Raji (cell line): ENCODE results near the gene CENPP.

Experiments
- POLR2A ChIP-seq: IDR thresholded peaks from 2 replicates; pipeline ENCODE4 v1.6.1; 2011; ENCODE audit warnings: low read depth, low read length, control low read depth; ENCODE audit not compliant: insufficient read depth

CENPP gene

DNA sequence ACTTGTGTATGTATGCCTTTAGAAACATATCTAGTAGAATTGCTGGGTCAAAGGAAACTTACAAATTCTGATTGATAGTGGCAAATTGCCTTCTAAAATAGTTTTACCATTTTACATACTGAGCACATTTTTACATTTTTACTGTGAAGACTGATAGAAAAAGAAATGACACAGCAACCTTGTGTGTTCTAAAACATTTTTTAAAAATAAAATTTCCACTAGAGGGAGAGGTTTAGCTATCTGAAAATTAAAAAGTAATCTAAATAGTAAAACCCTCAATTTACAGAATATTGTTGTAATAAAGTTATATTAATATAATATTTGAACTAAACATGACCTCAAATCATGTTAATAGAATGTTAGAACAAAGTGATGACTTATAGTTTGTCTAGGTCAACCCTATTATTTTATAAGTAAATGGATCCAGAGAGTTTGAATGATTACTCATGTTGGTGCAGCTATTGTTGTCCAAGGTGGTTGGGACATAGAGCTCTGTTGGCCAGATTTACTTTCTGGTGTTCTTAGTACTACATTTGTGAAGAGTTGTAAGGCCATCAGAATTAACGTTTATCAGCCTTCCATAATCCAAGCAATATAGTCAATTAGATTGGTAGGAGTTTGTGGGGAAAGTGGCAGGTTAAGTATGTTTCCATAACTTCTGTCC lies 17.2 kb downstream of the CENPP start:
- TF ChIP-seq POLR2A: no peak

DNA sequence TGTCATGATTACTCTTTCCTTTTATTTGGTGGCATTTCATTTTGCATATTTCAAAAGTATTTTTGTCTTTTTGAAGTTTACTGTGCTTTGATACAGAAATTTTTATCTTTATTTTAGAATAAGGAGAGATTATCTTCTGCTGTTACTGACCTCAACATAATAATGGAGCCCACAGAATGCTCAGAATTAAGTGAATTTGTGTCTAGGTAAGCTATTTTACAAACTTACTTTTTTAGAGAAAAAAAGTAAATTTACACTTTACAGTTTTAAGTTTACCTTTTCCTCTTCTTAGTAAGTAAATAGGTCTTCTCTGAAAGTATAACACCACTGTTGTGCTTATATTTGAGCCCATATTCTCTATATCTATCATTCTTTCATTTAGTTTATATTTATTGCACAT lies 19.8 kb downstream of the CENPP start:
- no peak for TF ChIP-seq POLR2A

DNA sequence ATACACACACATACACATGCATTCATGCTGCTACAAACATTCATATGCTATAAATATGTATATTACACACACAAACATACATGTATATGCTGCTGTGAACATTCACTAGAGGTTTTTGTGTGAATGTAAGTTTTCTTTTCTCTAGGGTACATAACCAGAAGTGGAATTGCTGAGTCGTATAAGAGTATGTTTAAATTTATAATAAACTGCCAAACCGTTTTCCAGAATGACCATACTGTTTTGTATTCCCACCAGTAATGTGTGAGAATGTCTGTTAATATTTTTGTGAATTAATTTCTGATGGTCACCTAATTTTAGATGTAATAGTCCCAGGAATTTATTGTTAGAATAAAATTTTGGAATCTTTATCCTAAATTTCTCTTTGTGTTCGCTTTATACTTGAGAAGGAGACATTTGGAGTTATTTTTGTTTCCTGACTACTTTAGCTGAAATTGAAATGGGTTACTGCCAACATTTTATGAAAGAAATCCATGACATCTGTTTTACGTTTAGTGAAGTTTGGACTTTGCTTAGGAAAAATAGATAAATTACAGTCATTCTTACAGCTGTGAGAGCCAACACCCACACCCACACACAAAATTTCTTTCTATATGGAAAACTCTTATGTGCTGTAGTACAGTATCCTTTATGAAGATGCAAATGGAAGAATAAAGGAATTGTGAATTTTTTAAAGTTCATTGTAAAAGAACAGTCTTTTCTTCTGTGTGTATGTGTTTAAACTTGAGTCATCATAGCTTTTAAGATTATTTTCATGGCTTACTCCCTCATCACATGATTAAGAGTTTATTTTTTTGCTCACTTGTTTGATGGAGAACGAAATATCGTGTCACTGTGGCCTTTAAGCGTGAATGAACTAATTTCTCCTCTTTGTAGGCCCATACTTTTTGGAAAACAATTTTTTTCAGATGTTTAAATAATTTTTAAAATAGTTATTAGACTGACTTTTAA lies 24.3 kb downstream of the CENPP start:
- no peak for TF ChIP-seq POLR2A

DNA sequence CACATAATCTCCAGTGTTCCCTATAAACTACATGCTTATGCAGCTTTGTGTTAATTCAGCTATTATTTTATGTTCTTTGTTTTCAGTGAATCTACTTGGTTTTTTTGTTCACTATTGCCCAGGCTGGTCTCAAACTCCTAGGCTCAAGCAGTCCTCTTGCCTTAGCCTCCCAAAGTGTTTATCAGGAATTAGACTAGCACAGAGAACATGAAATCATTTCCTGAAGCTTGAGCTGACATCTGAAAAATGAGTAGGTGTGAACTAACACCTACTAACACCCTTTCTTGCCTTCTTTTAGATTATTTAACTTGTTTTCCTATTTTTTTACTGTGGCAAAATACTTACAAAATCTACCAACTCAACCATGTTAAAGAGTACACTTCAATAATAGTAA lies 25.0 kb downstream of the CENPP start:
- TF ChIP-seq POLR2A: no peak

DNA sequence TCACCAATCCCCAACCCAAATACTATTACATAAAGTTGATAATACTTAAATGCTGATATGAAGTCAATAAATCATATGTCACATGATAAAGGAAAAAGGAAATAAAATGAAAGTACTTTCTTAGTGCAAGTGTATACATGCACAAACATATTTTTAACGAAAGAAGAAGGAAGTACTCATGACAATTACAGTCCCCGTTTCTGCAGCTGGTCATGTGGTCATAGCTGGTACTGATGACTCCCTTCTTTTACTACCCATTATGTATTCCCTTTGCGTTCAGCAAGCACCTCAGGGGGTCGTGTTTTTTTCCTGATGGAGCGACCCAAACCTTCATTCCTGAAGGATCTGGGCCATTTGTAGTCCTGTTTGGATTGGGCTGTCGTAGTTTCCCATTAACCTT lies 27.3 kb downstream of the CENPP start:
- TF ChIP-seq POLR2A: no peak

DNA sequence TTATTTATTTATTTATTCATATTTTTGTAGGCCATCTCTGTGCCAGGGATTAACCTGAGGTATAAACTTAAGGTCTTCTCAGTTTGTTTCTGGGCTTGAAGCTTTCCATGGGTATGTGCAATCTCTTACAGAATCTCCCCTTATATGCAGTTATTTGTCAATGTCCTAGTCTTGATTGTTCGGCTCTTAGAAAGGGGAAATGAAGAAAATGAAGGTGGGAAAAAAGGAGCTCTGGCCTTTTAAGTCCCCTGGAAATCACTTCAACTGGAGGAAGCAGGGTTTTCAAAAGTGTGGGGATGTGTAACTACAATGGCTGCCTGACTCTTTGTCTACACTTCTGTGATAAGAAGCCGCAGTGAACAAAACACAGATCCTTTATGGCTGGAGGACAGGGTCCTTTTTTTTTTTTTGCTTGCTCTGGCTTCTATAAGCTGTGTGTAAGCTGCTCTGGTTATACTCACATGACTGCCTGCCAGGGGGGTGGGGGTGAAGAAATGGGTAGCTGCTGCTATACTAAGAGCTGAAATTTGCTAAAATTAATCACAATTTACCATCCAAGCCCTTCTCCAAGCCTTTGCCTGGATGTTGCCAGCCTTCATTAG lies 33.7 kb downstream of the CENPP start:
- TF ChIP-seq POLR2A: no peak

DNA sequence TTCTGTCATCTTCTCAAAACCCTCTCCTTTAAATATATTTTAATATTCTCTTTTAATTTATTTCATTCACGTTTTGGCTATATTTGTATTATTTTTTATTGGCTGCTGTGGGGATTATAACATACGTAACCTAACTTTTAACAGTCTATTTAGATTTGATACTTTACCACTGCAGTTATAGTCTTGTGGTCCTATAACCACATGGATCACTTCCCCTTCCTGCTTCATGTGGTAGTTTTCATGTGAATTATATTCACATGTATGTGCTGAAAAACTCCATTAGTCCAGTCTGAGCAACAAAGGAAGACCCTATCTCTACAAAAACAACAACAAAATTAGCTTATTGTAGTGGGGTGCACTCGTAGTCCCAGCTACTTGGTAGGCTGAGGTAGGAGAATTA lies 34.3 kb downstream of the CENPP start:
- TF ChIP-seq POLR2A: no peak

DNA sequence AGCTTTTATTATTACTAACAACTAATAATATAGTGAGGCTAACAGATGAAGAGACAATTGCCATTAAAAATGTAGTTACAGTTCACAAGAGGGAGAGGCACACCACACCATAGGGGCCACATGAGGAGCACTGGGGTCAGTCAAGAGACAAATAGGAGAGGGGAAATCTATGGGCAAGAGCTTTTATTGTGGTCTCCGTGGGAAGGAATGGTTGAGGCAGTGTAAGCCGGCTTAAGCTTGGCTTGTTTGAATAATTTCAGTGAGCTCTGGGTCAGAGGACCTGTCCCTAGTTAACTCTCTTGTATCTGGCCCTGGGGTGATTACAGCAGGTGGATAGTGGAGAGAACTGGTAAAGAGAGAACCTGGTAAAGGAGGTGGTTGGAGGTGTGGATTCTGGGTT lies 43.3 kb downstream of the CENPP start:
- TF ChIP-seq POLR2A: no peak

DNA sequence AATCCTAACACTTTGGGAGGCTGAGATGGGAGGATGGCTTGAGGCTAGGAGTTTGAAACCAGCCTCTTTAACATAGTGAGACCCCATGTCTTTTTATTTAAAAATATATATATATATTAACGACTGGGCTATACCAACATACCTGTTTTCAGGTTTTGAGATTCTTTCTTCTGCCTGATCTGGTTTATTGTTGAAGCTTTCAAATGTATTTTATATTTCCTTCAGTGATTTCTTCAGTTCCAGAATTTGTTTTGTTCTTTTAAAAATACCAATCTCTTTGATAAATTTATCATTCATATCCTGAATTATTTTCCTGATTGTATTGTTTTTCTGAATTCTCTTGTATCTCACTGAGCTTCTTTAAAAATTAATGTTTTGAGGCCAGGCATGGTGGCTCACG lies 47.4 kb downstream of the CENPP start:
- no peak for TF ChIP-seq POLR2A

DNA sequence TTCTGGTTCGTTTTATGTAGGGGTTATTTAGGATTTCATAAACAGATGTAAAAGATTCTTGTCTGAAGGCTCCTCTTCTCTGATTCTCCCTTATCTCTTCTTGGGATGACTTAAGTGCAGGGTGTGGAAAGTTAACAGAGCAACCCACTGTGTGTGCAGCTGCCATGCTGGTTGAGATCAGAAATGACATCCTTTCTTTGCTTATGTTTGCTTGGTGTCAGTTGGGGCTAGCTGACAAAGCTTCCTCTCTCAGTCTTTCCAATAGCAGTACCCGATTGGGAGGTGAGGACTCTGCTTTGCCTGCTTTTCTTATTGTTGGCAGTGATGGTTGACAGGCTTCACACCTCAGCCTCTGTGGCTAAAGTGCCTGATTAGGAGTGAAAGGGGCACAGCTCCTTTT lies 52.1 kb downstream of the CENPP start:
- no peak for TF ChIP-seq POLR2A

DNA sequence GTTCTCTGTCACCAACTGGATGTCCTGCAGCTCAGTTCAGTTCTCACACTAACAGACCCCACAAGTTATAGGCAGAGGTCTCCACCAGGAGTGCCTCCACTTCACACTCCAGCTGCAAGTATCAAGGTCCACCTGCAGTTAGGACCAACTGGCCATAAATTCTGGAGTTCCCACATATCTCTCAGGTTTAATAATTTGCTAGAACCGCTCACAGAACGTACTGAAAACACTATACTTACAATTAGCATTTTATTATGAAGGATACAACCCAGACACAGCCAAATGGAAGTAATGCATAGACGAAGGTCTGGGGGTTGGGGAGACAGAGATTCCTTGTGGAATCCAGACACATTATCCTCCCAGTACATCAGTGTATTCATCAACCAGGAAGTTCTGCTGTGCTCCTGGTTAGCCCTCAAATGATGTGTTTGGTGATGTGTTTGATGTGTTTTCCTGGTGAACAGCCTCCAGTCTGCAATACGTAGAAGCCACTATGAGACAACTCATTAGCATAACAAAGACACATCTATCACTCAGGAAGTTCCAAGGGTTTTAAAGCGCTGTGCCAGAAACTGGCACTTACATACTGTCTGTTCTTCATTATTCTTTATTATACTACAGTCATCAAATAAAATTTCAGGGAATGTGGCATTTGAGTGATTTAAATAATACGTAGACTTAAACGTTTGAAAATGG lies 53.3 kb downstream of the CENPP start:
- no peak for TF ChIP-seq POLR2A

DNA sequence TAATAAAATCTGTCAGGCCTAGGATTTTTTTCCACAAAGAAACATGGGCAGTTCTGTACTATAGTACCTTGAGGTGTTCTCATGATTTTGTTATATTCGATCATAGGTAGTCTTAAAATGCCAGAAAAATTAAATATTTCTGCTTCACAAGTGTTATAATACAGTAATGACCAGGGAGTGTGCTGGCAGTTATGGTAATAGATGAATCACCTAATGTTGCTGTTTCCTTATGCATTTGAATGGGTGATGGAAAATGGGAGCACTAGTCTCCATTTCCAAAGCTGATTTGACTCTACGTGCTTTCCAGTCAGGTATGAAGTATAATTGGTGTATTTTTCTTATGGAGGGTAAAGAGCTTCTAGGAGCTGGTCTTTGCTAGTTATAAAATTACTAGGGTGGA lies 54.9 kb downstream of the CENPP start:
- no peak for TF ChIP-seq POLR2A

DNA sequence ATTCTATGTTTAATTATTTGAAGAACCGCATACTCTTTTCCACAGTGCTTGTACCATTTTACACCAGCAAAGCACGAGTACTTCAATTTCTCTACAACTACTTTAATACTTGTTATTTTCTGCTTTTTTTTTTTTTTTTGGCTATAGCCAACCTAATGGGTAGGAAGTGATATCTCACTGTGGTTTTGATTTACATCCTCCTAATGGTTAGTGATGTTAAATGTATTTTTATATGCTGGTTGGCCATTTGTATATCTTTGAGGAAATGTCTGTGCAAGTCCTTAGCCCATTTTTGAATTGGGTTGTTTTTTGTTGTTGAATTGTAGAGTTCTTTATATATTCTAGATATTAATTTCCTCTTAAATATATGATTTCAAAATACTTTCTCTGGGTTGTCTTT lies 56.0 kb downstream of the CENPP start:
- no peak for TF ChIP-seq POLR2A

DNA sequence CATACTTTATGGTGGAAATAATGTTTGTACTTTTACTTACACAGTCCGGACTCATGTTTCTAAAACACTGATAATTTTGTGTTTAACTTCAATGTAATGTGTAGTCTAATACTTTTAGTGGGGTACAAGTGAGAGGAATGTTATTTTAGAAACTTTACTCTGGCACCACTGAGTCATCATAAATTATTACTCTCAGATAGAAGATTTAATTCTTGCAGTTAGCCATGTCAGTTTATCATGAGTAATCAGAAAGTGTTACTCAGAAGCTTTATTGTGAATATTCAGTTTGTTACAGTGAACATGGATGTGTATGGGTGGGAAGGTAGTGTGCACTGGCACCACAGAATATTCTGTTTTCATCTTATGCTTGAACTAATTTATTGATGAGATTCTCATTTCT lies 58.6 kb downstream of the CENPP start:
- TF ChIP-seq POLR2A: no peak

DNA sequence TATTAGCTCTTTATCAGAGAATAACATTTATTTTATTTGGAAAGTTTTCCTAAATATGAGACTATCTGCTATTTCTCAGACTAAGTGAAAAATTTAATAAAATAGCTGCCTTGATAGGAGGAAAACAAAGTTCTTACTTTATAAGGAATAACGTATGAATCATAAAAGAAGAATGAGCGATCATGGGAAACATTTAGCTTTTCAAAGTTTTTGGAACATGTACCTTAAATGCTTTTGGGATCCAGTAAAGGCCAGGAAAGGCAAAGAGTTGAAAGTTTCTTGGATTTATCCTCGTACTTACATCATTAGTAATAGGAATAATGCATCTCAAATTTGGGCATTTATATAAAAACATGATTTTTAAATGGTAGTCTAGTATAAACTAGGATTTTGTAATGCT lies 59.2 kb downstream of the CENPP start:
- no peak for TF ChIP-seq POLR2A
